Sigmoid colon (tissue), 3 donors: Measurements from ENCODE around the gene ACYP1.

Experiments
- POLR2A ChIP-seq, 2 donors: fragments of 450-650 bp; IDR thresholded peaks; one replicate each; pipeline ENCODE4 v1.6.1; 2016; ENCODE audit warnings: antibody characterized with exemption in 2 of 2, mild to moderate bottlenecking in 2 of 2, moderate library complexity in 2 of 2
- TF ChIP-seq, protein P1 (sequence below), 4 experiments: fragments of 450-650 bp in 3 of 4; fragments of 200-600 bp in 1 of 4; IDR thresholded peaks; one replicate each; pipeline ENCODE4 v1.5.1; 2016 to 2019; ENCODE audit warnings: antibody characterized with exemption in 4 of 4, mild to moderate bottlenecking in 3 of 4, moderate library complexity in 2 of 4

DNA sequence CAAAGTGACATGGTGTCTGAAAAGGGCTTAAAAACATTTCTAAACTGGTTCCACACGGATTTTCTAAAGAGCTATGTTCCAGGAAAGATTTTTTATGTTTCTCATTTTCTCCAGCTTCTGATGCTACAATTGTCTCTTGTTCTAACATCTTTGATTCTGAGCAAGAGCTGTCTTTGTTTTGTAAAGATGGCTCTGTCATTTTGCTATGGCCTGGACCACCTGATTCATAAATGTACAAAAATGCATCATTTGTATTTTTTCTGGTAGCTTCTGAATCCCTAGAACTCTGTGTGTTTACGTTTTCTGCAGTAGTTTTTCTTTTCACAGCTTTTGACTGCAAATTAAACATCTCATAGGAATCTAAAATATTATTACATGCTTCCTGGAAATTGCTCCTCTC lies 15.7 kb downstream of the ACYP1 start:
- TF ChIP-seq, protein P1, sequence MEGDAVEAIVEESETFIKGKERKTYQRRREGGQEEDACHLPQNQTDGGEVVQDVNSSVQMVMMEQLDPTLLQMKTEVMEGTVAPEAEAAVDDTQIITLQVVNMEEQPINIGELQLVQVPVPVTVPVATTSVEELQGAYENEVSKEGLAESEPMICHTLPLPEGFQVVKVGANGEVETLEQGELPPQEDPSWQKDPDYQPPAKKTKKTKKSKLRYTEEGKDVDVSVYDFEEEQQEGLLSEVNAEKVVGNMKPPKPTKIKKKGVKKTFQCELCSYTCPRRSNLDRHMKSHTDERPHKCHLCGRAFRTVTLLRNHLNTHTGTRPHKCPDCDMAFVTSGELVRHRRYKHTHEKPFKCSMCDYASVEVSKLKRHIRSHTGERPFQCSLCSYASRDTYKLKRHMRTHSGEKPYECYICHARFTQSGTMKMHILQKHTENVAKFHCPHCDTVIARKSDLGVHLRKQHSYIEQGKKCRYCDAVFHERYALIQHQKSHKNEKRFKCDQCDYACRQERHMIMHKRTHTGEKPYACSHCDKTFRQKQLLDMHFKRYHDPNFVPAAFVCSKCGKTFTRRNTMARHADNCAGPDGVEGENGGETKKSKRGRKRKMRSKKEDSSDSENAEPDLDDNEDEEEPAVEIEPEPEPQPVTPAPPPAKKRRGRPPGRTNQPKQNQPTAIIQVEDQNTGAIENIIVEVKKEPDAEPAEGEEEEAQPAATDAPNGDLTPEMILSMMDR (IDR thresholded peaks at IDR 0.05): no peak
- TF ChIP-seq POLR2A (IDR thresholded peaks at IDR 0.05): no peak
